HuH-7.5 (cell line): ENCODE measurements around the gene MRPL53.

Source experiments
- DNase-seq: peaks from one replicate; pipeline ENCODE4 v3.0.0; 2011; ENCODE audit warnings: low spot score

MRPL53 gene

GRCh38 chr2:74426181-74426758, 46.2 kb downstream of the MRPL53 start:
- DNase-seq, result no peak

DNA sequence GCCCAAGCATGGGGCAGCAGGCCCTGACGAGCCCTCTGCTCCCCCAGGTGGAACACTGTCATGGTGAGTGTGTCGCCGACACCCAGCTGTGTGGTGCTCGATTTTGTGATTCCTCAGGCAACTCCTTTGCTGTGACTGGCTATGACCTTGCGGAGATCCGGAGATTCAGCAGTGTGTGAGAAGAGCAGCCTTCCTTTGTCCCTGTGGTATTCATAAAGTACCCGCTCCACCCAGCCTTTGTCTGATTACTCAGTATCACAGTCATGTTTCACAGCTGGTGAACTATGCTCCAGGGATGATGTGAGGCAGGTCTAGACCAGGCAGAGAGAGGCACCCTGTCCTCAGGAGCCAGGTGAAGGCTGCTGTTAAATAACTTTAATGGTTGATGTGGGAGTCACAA, 47.0 kb downstream of the MRPL53 start:
- DNase-seq, result no peak

GRCh38 chr2:74424995-74425406, 47.5 kb downstream of the MRPL53 start:
- DNase-seq, result no peak

GRCh38 chr2:74424139-74424992, 48.1 kb downstream of the MRPL53 start:
- no peak for DNase-seq

- DNase-seq, result no peak
Measured at GRCh38 chr2:74423231-74424095, 49.0 kb downstream of the MRPL53 start.
